ENCODE data around the gene SERPINB7. TPM values are rescaled to one million over a fixed set of nuclear protein-coding genes. Genes with fewer than 3 reads are reported as not detected.

Gene SERPINB7
- total RNA-seq = 0.59 TPM in 1 of 2 replicates, not detected in the other

GRCh38 chr18:63775166-63775730 is at the start of gene SERPINB7:
Gene SERPINB7, plus strand, starts transcription at chr18:63775418. Its CDS starts 6,955 bp downstream, at chr18:63782373.

Other genes starting within 250 kb of the SERPINB7 start
- not detected in 2 replicates for gene SERPINB12, start 233.0 kb upstream of the SERPINB7 start, total RNA-seq
- gene SERPINB13, start 188.1 kb upstream of the SERPINB7 start, total RNA-seq = not detected in 2 replicates
- under 0.01 TPM in 1 of 2 replicates, not detected in the other for gene SERPINB4, start 131.2 kb upstream of the SERPINB7 start, total RNA-seq
- gene SERPINB3, start 113.5 kb upstream of the SERPINB7 start, total RNA-seq = not detected in 2 replicates
- not detected in 2 replicates for gene SERPINB11, start 72.5 kb upstream of the SERPINB7 start, total RNA-seq
- 1.8 and 3.5 TPM in 2 replicates for gene SERPINB2, start 112.3 kb downstream of the SERPINB7 start, total RNA-seq
- gene SERPINB10, start 132.5 kb downstream of the SERPINB7 start, total RNA-seq = 0.20 TPM in 1 of 2 replicates, not detected in the other
- gene HMSD, start 173.9 kb downstream of the SERPINB7 start, total RNA-seq = 0.39 TPM in 1 of 2 replicates, not detected in the other
- gene SERPINB8, start 194.7 kb downstream of the SERPINB7 start, total RNA-seq = 16.5 and 28.2 TPM in 2 replicates

All from subcutaneous preadipocyte (primary cell).